ENCODE measurements around the gene ECE1. TPM values are rescaled to one million over a fixed set of nuclear protein-coding genes. Genes with fewer than 3 reads are reported as not detected.

Gene ECE1
- 117 and 151 TPM in 2 replicates for total RNA-seq

GRCh38 chr1:21289700-21290545 is at the start of gene ECE1:
Gene ECE1 (minus strand): TSS chr1:21290463. CDS start chr1:21290414, 49 bp downstream.

GRCh38 chr1:21176586-21177555 is 113.4 kb downstream of the ECE1 start, which contains the start of gene EIF4G3:
Gene EIF4G3 (minus strand): TSS chr1:21176897. CDS start chr1:21002742, 174,155 bp downstream.

Other genes with a start within 250 kb of the ECE1 start
- 25.1 and 39.7 TPM in 2 replicates for gene EIF4G3, start 113.6 kb downstream of the ECE1 start, total RNA-seq
- 12.3 and 23.7 TPM in 2 replicates for gene NBPF3, start 149.7 kb upstream of the ECE1 start, total RNA-seq
- 4.8 and 13.2 TPM in 2 replicates for gene ALPL, start 219.0 kb upstream of the ECE1 start, total RNA-seq